Measurements from ENCODE around the gene PON2.

DNA sequence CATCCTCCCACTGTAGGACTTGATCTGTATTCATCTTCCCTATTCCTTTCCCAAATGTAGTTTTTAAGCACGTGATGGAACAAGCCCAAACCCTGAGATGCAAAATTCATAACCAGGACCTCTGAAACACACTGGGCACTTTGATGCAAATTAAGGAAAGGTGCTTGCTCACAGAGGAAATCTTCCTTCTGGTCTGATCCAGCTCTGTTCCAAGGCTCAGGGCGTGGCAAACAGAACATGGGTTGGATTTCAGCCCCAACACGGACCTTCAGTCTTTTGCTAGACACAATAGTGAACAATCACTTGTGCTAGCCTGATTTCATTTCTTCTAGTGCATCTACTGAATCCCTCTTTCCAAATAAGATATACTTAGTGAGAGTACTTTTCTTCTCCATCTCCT is 66.6 kb downstream of the PON2 start:
- no peak for TF ChIP-seq POLR2A (IDR thresholded peaks at IDR 0.05; ENCODE audit: low read depth, low read length)
- TF ChIP-seq POLR2AphosphoS5 (IDR thresholded peaks at IDR 0.05; ENCODE audit: low read depth, low read length), result no peak
